Vagina (tissue), 2 donors: Measurements from ENCODE around the gene CDC45.

Experiments used
- POLR2A ChIP-seq, 2 donors: fragments of 450-650 bp; IDR thresholded peaks; one replicate each; pipeline ENCODE4 v1.6.1; 2017; ENCODE audit warnings: antibody characterized with exemption in 2 of 2, mild to moderate bottlenecking in 2 of 2, moderate library complexity in 2 of 2
- TF ChIP-seq, protein P1 (sequence below), 3 experiments: fragments of 450-650 bp in 2 of 3; fragments of 200-600 bp in 1 of 3; sonication (generic) in 1 of 3; IDR thresholded peaks; one replicate each; pipeline ENCODE4 v1.5.1; 2017 to 2019; ENCODE audit warnings: antibody characterized with exemption in 3 of 3, mild to moderate bottlenecking in 2 of 3, moderate library complexity in 2 of 3

DNA sequence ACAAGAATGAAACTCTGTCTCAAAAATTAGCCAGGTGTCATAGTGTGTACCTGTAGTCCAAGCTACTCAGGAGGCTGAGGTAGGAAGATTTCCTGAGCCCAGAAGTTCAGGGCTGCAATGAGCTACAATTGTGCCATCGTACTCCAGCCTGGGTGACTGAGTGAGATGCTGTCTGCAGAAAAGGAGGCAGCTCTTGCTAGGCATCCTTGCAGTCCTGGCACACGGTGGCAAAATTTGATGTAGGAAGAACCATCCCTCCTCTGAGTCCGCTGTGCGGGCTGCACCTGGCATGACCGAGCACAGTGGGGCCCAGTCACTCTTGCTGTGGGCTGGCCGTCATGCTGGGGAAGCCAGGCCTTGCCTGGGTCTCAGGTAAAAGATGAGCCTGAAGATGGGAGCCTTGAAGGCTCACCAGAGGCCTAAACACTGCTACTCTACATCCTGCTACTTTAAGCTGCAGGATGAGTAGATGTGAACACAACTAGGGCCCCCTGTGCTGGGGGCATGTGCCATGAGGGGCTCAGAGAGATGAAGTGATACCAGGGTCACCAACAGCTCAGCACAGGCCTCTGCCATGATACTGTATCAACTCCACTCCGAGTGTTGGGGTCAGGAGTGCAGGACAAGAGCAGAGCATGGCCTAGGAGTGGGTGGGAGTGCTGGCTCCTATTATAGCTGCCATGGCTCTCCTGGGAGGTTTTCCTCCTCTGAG lies 18.6 kb downstream of the CDC45 start:
- TF ChIP-seq POLR2A (IDR thresholded peaks at IDR 0.05) = no peak
- TF ChIP-seq, protein P1, sequence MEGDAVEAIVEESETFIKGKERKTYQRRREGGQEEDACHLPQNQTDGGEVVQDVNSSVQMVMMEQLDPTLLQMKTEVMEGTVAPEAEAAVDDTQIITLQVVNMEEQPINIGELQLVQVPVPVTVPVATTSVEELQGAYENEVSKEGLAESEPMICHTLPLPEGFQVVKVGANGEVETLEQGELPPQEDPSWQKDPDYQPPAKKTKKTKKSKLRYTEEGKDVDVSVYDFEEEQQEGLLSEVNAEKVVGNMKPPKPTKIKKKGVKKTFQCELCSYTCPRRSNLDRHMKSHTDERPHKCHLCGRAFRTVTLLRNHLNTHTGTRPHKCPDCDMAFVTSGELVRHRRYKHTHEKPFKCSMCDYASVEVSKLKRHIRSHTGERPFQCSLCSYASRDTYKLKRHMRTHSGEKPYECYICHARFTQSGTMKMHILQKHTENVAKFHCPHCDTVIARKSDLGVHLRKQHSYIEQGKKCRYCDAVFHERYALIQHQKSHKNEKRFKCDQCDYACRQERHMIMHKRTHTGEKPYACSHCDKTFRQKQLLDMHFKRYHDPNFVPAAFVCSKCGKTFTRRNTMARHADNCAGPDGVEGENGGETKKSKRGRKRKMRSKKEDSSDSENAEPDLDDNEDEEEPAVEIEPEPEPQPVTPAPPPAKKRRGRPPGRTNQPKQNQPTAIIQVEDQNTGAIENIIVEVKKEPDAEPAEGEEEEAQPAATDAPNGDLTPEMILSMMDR (IDR thresholded peaks at IDR 0.05) = no peak
